Measurements from ENCODE around the gene ZNF496. TPM values are rescaled to one million over a fixed set of nuclear protein-coding genes. Genes with fewer than 3 reads are reported as not detected.
"Not testable (repeated sequence)": the region's sequence is repeated elsewhere in the genome, so short reads cannot be mapped to it uniquely, and the experiment has no call there.

The ZNF496 gene
- total and polyA plus RNA-seq, 4 donors = 4.1 to 29.0 (median 20.5) TPM

GRCh38 chr1:247266053-247266452 is 65.6 kb downstream of the ZNF496 start:
- Histone ChIP-seq H3K4me3 (ENCODE audit: low read length in 2 of 2) (no peak overlapping the region), H3K27me3 (ENCODE audit: control insufficient read depth in 1 of 2, insufficient read depth in 2 of 2, low read length in 1 of 2) (no peaks in the 10 kb centered on the region), H3K27ac (ENCODE audit: low read depth in 1 of 2, low read length in 2 of 2) (no peak overlapping the region), H3K9me3 (ENCODE audit: control insufficient read depth, low read length) (peaks cover 3% of the 10 kb centered on the region), H3K4me1 (ENCODE audit: control insufficient read depth in 1 of 2, insufficient read depth in 2 of 2, low read length in 2 of 2) (no peaks in the 10 kb centered on the region), H3K36me3 (ENCODE audit: control insufficient read depth in 1 of 2, insufficient read depth in 2 of 2, low read length in 1 of 2) (no peaks in the 10 kb centered on the region)
- 88 to 90% methylated on average over 5 of the region's 5 CpGs for WGBS, 2 donors
- intact Hi-C loops (cut with DNase I) = no loop called here
- ATAC-seq (ENCODE audit: low FRiP score) = no peak
- no peak for DNase-seq

GRCh38 chr1:247255772-247256171 is 75.9 kb downstream of the ZNF496 start, which contains the start of gene VN1R5:
Gene VN1R5 (plus strand): TSS chr1:247256072.
- H3K36me3 ChIP-seq (ENCODE audit: control insufficient read depth in 1 of 2, insufficient read depth in 2 of 2, low read length in 1 of 2); intact Hi-C loops (cut with DNase I); H3K4me1 ChIP-seq (ENCODE audit: control insufficient read depth in 1 of 2, insufficient read depth in 2 of 2, low read length in 2 of 2); H3K9me3 ChIP-seq (ENCODE audit: control insufficient read depth, low read length); H3K27me3 ChIP-seq (ENCODE audit: control insufficient read depth in 1 of 2, insufficient read depth in 2 of 2, low read length in 1 of 2); DNase-seq; H3K27ac ChIP-seq (ENCODE audit: low read depth in 1 of 2, low read length in 2 of 2); H3K4me3 ChIP-seq (ENCODE audit: low read length in 2 of 2); ATAC-seq (ENCODE audit: low FRiP score): not testable (repeated sequence)
- WGBS, 2 donors = 78 to 91% methylated on average over 1 of the region's 1 CpG

DNA sequence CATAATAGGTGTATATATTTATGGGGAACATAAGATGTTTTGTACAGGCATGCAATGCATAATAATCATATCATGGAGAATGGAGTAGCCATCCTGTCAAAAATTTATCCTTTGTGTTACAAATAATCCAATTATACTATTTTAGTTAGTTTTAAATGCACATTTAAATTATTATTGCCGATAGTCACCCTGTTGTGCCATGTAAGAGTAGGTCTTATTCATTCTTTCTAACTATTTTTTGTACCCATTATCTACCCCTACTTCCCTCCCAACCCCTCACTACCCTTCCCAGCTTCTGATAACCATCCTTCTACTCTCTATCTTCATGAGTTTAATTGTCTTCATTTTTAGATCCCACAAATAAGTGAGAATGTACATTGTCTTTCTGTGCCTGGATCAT is 84.1 kb downstream of the ZNF496 start:
- Histone ChIP-seq H3K9me3 (ENCODE audit: control insufficient read depth, low read length) (peaks cover 6% of the 10 kb centered on the region), H3K36me3 (ENCODE audit: control insufficient read depth in 1 of 2, insufficient read depth in 2 of 2, low read length in 1 of 2) (no peaks in the 10 kb centered on the region), H3K27me3 (ENCODE audit: control insufficient read depth in 1 of 2, insufficient read depth in 2 of 2, low read length in 1 of 2) (no peaks in the 10 kb centered on the region), H3K4me3 (ENCODE audit: low read length in 2 of 2) (no peak overlapping the region), H3K4me1 (ENCODE audit: control insufficient read depth in 1 of 2, insufficient read depth in 2 of 2, low read length in 2 of 2) (no peaks in the 10 kb centered on the region), H3K27ac (ENCODE audit: low read depth in 1 of 2, low read length in 2 of 2) (no peak overlapping the region)
- intact Hi-C loops (cut with DNase I) = no loop called here
- no peak for DNase-seq
- WGBS, 2 donors = 94 to 100% methylated on average over 1 of the region's 1 CpG
- ATAC-seq (ENCODE audit: low FRiP score) = no peak

Other genes with a start within 250 kb of the ZNF496 start
- gene ZNF669, start 227.5 kb downstream of the ZNF496 start, total RNA-seq = 1 to 10 TPM; 6.0 to 8.4 TPM
- 1 to 10 TPM; 2.4 to 2.5 TPM for gene ZNF669, start 227.5 kb downstream of the ZNF496 start, polyA plus RNA-seq
- 10 to 100 TPM; 22.9 to 39.7 TPM for gene ZNF124, start 159.8 kb downstream of the ZNF496 start, total RNA-seq
- 1 to 10 TPM in 1 of 2 donors, under 1 TPM in 1; 0.77 to 5.0 TPM for gene ZNF124, start 159.8 kb downstream of the ZNF496 start, polyA plus RNA-seq
- not detected for gene VN1R5, start 75.8 kb downstream of the ZNF496 start, total RNA-seq
- gene VN1R5, start 75.8 kb downstream of the ZNF496 start, polyA plus RNA-seq = not detected
- 1 to 10 TPM; 7.0 to 7.1 TPM for gene NLRP3, start 84.3 kb upstream of the ZNF496 start, total RNA-seq
- 1 to 10 TPM in 1 of 2 donors, under 1 TPM in 1; 0.79 to 2.9 TPM for gene NLRP3, start 84.3 kb upstream of the ZNF496 start, polyA plus RNA-seq
- gene OR2B11, start 126.2 kb upstream of the ZNF496 start, total RNA-seq = not detected
- not detected for gene OR2B11, start 126.2 kb upstream of the ZNF496 start, polyA plus RNA-seq
- gene OR2C3, start 204.6 kb upstream of the ZNF496 start, total RNA-seq = not detected
- not detected for gene OR2C3, start 204.6 kb upstream of the ZNF496 start, polyA plus RNA-seq
- under 1 TPM; 0.06 to 0.81 TPM for gene GCSAML, start 217.3 kb upstream of the ZNF496 start, total RNA-seq
- not detected for gene GCSAML, start 217.3 kb upstream of the ZNF496 start, polyA plus RNA-seq